ENCODE results near the gene NKD1.

The NKD1 gene

GRCh38 chr16:50553731-50554360 lies 5.7 kb downstream of the NKD1 start:
- DNase-seq (ENCODE audit: extremely low read depth, low read depth): no peak
- TF ChIP-seq CTCF (IDR thresholded peaks at IDR 0.05; ENCODE audit: low read depth, low read length): no peak

DNA sequence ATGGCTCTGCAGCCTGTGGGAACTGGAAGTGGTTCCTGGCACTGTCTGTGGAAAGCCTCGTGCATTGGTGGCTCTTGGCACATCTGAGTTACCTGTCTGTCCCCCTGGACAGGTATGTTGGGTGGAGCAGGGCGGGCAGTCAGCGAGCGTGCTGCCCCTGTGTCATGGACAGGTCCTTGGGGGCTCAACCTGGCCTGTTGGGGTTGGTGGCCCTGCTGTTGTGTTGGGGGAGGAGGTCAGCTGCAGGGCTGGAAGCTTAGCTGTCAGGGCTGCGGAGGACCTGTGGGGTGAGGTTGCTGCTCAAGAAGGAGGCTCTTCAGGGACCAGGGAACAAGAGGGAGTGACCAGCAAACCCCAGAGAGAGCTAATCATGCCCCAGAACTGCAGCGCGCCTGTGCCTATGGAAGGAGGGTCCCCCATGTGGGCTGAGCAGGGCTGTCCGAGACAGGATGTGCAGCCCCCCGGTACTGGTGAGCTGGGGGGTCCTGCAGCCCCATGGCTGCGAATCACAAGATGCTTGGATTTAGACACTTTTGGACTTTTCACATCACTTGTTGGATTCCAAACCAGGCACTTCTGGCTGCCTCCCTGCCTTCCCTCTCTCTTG lies 7.2 kb downstream of the NKD1 start:
- DNase-seq (ENCODE audit: extremely low read depth, low read depth): no peak
- TF ChIP-seq CTCF (IDR thresholded peaks at IDR 0.05; ENCODE audit: low read depth, low read length): no peak

DNA sequence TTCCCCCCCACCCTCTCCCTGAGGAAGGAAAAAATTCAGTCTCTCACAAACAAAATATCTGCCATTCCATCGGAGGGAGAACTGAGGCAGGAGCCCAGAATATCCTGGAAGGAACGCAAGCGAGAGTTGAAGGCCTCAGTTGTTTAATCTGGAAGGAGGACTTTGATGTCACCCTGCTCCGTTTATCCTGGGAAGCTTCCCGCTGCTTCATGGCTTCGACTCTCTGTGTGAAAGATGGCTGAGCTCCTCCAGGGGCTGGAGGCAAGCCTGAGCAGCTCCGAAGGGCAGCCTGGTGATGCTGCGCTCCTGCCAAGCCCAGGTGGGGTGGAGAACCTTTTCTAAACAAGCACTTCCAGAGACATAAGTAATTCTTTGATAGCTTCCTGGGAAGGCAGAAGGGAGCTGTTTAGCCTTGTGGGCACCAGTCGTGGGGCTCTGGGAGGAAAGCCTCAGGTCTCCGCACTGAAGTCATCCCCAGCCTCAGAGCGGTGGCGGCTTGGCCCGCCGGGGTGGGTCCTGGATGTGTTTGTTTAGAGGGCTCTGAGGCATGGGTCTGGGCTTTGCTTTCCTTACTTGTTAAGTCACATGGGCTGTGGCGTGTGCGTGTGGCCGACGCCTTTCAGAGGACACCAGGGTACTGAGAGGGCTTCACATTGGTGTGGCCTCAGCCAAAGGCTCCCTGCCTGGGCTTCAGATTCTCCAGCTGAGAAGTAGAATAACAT lies 7.9 kb downstream of the NKD1 start:
- no peak for TF ChIP-seq CTCF (IDR thresholded peaks at IDR 0.05; ENCODE audit: low read depth, low read length)
- no peak for DNase-seq (ENCODE audit: extremely low read depth, low read depth)

- DNase-seq (ENCODE audit: extremely low read depth, low read depth): no peak
Observed at GRCh38 chr16:50557046-50557445, 8.8 kb downstream of the NKD1 start.

GRCh38 chr16:50558913-50559312 lies 10.7 kb downstream of the NKD1 start:
- no peak for DNase-seq (ENCODE audit: extremely low read depth, low read depth)
- no peak for TF ChIP-seq CTCF (IDR thresholded peaks at IDR 0.05; ENCODE audit: low read depth, low read length)

More at GRCh38 chr16:50557046-50557445, 8.8 kb downstream of the NKD1 start:
- no peak for TF ChIP-seq CTCF (IDR thresholded peaks at IDR 0.05; ENCODE audit: low read depth, low read length)

DNA sequence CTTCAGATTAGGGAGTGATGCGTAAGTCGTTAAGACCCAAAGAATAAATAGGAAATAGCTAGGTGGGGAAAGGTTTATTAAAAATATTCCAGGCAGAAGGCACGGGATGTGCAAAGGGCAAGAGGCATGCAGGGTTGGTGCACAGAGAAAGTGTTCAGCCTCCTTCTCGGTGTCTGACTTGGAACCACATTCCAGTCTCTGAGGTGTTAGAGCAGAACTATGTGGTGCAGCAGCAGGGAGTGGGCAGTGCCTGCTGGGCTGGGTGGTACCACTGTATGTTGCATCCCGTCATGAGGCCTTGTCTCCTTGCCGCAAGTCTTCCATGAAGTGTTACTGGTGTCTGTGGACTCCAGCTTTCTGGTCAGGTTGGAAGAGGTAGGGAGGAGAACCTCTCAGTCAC lies 11.1 kb downstream of the NKD1 start:
- DNase-seq (ENCODE audit: extremely low read depth, low read depth): no peak
- TF ChIP-seq CTCF (IDR thresholded peaks at IDR 0.05; ENCODE audit: low read depth, low read length): no peak
